ENCODE data around the gene BACH2.

Gene BACH2

DNA sequence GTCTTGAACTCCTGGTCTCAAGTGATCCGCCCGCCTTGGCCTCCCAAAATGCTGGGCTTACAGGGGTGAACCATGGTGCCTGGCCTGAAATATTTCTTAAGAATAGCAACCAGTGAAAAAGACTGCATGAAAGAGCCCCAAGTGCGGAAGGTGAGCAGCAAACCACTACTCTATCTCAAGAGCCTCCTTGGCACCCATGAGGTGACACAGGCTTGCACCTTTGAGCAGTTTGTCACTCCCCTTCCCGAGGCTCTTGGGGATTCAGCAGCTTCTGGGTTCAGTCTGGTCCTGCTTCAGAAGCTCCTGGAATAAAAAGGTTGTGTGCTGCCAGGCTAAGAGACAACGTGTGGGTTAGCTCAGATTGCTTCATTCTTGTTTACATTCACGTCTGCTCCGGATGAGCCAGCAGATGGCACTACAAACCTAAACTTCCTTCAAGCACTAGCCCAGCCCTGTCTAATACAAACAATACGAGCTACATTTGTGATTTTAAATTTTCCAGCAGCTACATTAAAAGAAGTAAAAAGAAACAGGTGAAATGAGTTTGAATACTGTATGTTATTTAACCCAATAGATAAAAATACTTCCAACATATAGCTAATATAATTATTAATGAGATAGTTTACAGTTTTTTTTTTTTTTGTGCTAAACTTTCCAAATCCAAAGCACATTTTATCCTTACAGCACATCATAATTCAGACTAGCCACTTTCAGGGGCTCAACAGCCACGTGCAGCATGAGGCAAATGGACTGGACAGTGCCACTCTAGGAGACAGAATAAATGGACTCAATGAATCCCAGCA is 356.2 kb downstream of the BACH2 start:
- no peak overlapping the region for H3K4me3 ChIP-seq (ENCODE audit: low read length)
- H3K9me2 ChIP-seq (replicated peaks; ENCODE audit: control insufficient read depth, low read length), result no peaks in the 10 kb centered on the region
- H4K20me1 ChIP-seq (ENCODE audit: control insufficient read depth, insufficient read depth, low read depth, low read length), result peaks cover 48% of the 10 kb centered on the region
- H3F3A ChIP-seq (ENCODE audit: control insufficient read depth, insufficient read depth), result peaks cover 42% of the 10 kb centered on the region
- H3K27ac ChIP-seq (ENCODE audit: low read depth, low read length), result no peak overlapping the region
- no peak overlapping the region for H3K4me2 ChIP-seq (ENCODE audit: low read length)
- H3K4me1 ChIP-seq (ENCODE audit: control insufficient read depth, low read length), result no peaks in the 10 kb centered on the region
- H3K79me2 ChIP-seq (ENCODE audit: control insufficient read depth, low read length), result peaks cover 68% of the 10 kb centered on the region
- no peak for TF ChIP-seq EZH2phosphoT487 (IDR thresholded peaks at IDR 0.05; ENCODE audit: borderline replicate concordance, low read length)
- TF ChIP-seq, protein P1, sequence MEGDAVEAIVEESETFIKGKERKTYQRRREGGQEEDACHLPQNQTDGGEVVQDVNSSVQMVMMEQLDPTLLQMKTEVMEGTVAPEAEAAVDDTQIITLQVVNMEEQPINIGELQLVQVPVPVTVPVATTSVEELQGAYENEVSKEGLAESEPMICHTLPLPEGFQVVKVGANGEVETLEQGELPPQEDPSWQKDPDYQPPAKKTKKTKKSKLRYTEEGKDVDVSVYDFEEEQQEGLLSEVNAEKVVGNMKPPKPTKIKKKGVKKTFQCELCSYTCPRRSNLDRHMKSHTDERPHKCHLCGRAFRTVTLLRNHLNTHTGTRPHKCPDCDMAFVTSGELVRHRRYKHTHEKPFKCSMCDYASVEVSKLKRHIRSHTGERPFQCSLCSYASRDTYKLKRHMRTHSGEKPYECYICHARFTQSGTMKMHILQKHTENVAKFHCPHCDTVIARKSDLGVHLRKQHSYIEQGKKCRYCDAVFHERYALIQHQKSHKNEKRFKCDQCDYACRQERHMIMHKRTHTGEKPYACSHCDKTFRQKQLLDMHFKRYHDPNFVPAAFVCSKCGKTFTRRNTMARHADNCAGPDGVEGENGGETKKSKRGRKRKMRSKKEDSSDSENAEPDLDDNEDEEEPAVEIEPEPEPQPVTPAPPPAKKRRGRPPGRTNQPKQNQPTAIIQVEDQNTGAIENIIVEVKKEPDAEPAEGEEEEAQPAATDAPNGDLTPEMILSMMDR (IDR thresholded peaks at IDR 0.05; ENCODE audit: low read depth, low read length, poor library complexity, severe bottlenecking), result peak; percentile 66
- peaks cover 98% of the 10 kb centered on the region for H3K36me3 ChIP-seq (ENCODE audit: control insufficient read depth, low read length)
- H3K9me3 ChIP-seq (ENCODE audit: control insufficient read depth, insufficient read depth, low read length), result no peaks in the 10 kb centered on the region
- no peaks in the 10 kb centered on the region for H3K27me3 ChIP-seq (ENCODE audit: control insufficient read depth, low read length)

- H3K36me3 ChIP-seq (ENCODE audit: control insufficient read depth, low read length), result peaks cover 98% of the 10 kb centered on the region
- no peaks in the 10 kb centered on the region for H3K27me3 ChIP-seq (ENCODE audit: control insufficient read depth, low read length)
- no peak overlapping the region for H3K4me3 ChIP-seq (ENCODE audit: low read length)
- H3K9me2 ChIP-seq (replicated peaks; ENCODE audit: control insufficient read depth, low read length), result no peaks in the 10 kb centered on the region
- TF ChIP-seq, protein P1 (IDR thresholded peaks at IDR 0.05; ENCODE audit: low read depth, low read length, poor library complexity, severe bottlenecking), result no peak
- TF ChIP-seq EZH2phosphoT487 (IDR thresholded peaks at IDR 0.05; ENCODE audit: borderline replicate concordance, low read length), result no peak
- H4K20me1 ChIP-seq (ENCODE audit: control insufficient read depth, insufficient read depth, low read depth, low read length), result peaks cover 39% of the 10 kb centered on the region
- peaks cover 40% of the 10 kb centered on the region for H3F3A ChIP-seq (ENCODE audit: control insufficient read depth, insufficient read depth)
- peaks cover 56% of the 10 kb centered on the region for H3K79me2 ChIP-seq (ENCODE audit: control insufficient read depth, low read length)
- no peak overlapping the region for H3K27ac ChIP-seq (ENCODE audit: low read depth, low read length)
- no peak overlapping the region for H3K4me2 ChIP-seq (ENCODE audit: low read length)
- H3K4me1 ChIP-seq (ENCODE audit: control insufficient read depth, low read length), result no peaks in the 10 kb centered on the region
- H3K9me3 ChIP-seq (ENCODE audit: control insufficient read depth, insufficient read depth, low read length), result no peaks in the 10 kb centered on the region
These were observed 357.5 kb downstream of the BACH2 start for GRCh38 chr6:89939144-89939543.

DNA sequence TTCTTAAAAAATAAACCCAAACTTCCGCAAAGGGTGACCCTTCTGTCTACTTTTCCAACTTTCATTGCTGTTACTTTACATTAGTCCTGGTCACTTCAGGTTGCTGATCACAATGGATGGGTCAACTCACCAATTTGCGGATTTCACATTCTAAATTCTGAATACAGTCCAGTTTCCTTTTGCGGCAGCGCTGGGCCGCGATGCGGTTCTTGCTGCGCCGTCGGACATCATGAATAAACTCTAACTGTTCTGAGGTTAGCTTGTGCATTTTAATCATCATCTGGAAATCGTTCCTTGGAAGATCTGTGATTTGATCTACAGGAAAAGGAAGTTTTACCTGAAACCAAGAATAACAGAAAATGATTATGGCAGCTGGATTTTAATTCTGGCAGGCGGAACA is 358.6 kb downstream of the BACH2 start:
- no peak overlapping the region for H3K4me2 ChIP-seq (ENCODE audit: low read length)
- H3K79me2 ChIP-seq (ENCODE audit: control insufficient read depth, low read length), result peaks cover 50% of the 10 kb centered on the region
- H3F3A ChIP-seq (ENCODE audit: control insufficient read depth, insufficient read depth), result peaks cover 37% of the 10 kb centered on the region
- TF ChIP-seq, protein P1 (IDR thresholded peaks at IDR 0.05; ENCODE audit: low read depth, low read length, poor library complexity, severe bottlenecking), result no peak
- TF ChIP-seq EZH2phosphoT487 (IDR thresholded peaks at IDR 0.05; ENCODE audit: borderline replicate concordance, low read length), result no peak
- H3K9me3 ChIP-seq (ENCODE audit: control insufficient read depth, insufficient read depth, low read length), result no peaks in the 10 kb centered on the region
- no peaks in the 10 kb centered on the region for H3K27me3 ChIP-seq (ENCODE audit: control insufficient read depth, low read length)
- H3K9me2 ChIP-seq (replicated peaks; ENCODE audit: control insufficient read depth, low read length), result no peaks in the 10 kb centered on the region
- H3K4me3 ChIP-seq (ENCODE audit: low read length), result no peak overlapping the region
- H4K20me1 ChIP-seq (ENCODE audit: control insufficient read depth, insufficient read depth, low read depth, low read length), result peaks cover 34% of the 10 kb centered on the region
- peaks cover 99% of the 10 kb centered on the region for H3K36me3 ChIP-seq (ENCODE audit: control insufficient read depth, low read length)
- no peaks in the 10 kb centered on the region for H3K4me1 ChIP-seq (ENCODE audit: control insufficient read depth, low read length)
- H3K27ac ChIP-seq (ENCODE audit: low read depth, low read length), result no peak overlapping the region
